Fibroblast of skin of abdomen (primary cell): ENCODE results near the gene OGFR.
A peak's percentile ranks its signal among the peaks of the same experiment; 100 is the strongest.

Experiments used
- DNase-seq: peaks from one replicate; pipeline ENCODE4 v3.0.0-alpha.2; 2013

The OGFR gene

GRCh38 chr20:62800314-62801259 is 4.0 kb upstream of the OGFR start:
- DNase-seq = no peak

- DNase-seq = no peak
Observed at GRCh38 chr20:62801284-62802010, 3.2 kb upstream of the OGFR start.

- no peak for DNase-seq
Observed at GRCh38 chr20:62802026-62802712, 2.5 kb upstream of the OGFR start.

GRCh38 chr20:62804021-62804626 is 511 bp upstream of the OGFR start:
- DNase-seq = no peak

- DNase-seq = no peak
Observed at GRCh38 chr20:62805155-62805710, 598 bp downstream of the OGFR start.

GRCh38 chr20:62805711-62806382 is 1.2 kb downstream of the OGFR start:
- no peak for DNase-seq

- DNase-seq = no peak
Observed at GRCh38 chr20:62806383-62807050, 1.9 kb downstream of the OGFR start.

- DNase-seq = no peak
Observed at GRCh38 chr20:62807444-62808210, 3.0 kb downstream of the OGFR start.

GRCh38 chr20:62808211-62808865 is 3.7 kb downstream of the OGFR start:
- DNase-seq = peak; percentile 47

- DNase-seq = no peak
Observed at GRCh38 chr20:62809530-62810428, 5.1 kb downstream of the OGFR start.

GRCh38 chr20:62811320-62811719 is 6.7 kb downstream of the OGFR start:
- DNase-seq = no peak

- DNase-seq = no peak
Observed at GRCh38 chr20:62811720-62812119, 7.1 kb downstream of the OGFR start.

- no peak for DNase-seq
Observed at GRCh38 chr20:62812181-62812906, 7.7 kb downstream of the OGFR start.

- DNase-seq = no peak
Observed at GRCh38 chr20:62812907-62813200, 8.2 kb downstream of the OGFR start.

GRCh38 chr20:62813588-62813987 is 9.0 kb downstream of the OGFR start:
- DNase-seq = no peak

- DNase-seq = no peak
Observed at GRCh38 chr20:62814060-62814708, 9.5 kb downstream of the OGFR start.

GRCh38 chr20:62814709-62815065 is 10.1 kb downstream of the OGFR start:
- no peak for DNase-seq
